GM18870 (cell line): Measurements from ENCODE around the gene SF3B2.
"Not testable (repeated sequence)": the region's sequence is repeated elsewhere in the genome, so short reads cannot be mapped to it uniquely, and the experiment has no call there.

Experiments
- ATAC-seq: cut with Tn5 transposase; IDR thresholded peaks from one replicate; pipeline ENCODE4 v1.9.1; 2021; ENCODE audit warnings: moderate library complexity; ENCODE audit not compliant: unreplicated experiment

The SF3B2 gene

DNA sequence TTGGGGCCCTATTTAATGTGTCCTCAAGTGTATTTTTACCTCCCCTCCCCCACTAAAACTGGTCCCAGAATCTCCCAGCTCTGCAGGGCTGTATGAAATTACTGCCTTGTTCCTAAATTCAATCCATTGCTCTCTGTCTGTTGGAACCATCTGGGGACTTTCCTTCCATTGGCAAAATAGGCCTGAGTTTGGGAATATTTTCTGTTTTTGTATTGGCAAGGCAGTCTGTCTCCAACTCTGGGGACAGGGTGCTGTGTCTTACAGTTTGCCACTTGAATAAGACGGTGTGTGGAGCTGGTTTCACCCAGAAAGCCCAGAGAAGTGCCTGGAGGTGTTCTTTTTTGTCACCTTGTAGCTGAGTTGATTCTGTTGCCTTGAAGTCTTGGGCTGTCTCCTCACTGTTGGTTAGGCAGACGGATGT lies 19.2 kb downstream of the SF3B2 start:
- no peak for ATAC-seq

DNA sequence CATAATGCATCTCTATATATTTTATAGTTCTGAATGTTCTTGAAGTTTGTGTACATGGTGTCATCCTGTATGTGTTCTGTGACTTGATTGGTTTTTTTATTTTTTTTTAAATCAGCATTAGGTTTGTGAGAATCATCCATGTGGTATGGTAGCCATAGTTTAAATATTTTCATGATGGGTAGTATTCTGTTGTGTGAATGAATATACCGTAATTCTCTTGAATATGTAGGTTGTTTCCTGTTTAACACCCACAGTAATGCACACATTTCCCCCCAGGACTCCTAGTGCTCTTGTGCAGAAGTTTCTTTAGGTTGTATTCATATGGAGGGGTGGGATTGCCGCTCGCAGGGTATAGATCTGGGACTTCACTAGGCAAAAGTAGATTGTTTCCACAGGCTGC lies 19.9 kb downstream of the SF3B2 start:
- no peak for ATAC-seq

DNA sequence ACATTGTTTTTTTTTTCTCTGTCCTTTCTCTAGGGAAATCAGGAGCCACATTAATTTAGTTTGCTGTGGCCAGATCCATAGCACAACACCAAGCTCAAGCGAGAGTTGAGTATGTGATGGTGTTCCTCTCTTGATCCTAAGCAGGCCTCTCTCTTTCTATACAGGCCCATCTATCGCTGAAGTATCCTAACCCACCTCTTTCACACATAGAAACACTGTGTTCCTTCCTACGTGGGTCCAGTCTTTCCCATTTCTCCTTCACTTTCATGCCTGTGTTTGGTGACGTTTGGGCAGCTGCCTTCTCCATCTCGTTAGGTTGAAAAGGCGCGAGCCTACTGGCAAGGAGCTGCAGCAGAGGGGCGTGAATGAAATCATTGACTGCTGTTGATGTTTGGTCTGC lies 20.4 kb downstream of the SF3B2 start:
- ATAC-seq: no peak

DNA sequence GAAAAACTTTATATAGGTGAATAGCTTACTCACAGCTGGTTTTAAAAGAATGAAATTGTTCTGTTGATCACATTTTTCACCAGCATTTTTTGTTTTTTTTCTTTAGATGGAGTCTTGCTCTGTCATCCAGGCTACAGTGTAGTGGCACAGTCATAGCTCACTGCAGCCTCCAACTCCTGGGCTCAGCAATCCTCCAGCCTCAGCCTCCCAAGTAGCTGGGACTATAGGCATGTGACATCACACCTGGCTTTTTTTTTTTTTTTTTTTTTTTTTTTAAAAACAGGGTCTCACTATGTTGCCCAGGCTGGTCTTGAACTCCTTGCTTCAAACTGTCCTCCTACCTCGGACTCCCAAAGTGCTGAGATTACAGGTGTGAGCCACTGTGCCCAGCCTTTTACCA lies 21.5 kb downstream of the SF3B2 start:
- ATAC-seq: no peak

DNA sequence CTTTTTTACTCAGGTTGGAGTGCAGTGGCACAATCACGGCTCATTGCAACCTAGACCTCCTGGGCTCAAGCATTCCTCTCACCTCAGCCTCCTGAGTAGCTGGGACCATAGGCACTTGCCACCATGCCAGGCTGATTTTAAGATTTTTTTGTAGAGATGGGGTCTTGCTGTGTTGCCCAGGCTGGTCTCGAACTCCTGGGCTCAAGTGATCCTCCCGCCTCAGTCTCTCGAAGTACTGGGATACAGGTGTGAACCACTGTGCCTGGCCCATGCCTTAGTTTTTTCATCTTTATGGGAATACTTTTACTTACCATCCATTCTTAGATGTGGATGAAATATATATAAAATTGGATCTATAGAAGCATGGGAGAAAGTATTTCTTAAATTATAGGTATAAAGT lies 23.1 kb downstream of the SF3B2 start:
- no peak for ATAC-seq

DNA sequence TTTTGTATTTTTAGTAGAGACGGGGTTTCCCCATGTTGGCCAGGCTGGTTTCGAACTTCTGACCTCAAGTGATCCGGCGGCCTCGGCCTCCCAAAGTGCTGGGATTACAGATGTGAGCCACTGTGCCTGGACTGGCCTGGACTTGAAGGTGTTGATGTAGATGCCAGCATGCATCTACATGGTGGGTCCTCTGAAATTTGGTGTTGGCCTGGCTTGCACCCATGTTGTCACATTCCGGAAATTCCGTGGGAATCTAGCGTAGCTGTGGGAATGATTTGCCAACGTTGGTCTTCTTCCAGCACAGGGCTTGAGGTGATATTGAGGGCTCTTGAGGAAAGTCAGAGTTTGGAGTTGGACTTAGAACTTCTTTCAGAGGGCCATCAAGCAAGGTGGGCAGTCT lies 24.4 kb downstream of the SF3B2 start:
- no peak for ATAC-seq

DNA sequence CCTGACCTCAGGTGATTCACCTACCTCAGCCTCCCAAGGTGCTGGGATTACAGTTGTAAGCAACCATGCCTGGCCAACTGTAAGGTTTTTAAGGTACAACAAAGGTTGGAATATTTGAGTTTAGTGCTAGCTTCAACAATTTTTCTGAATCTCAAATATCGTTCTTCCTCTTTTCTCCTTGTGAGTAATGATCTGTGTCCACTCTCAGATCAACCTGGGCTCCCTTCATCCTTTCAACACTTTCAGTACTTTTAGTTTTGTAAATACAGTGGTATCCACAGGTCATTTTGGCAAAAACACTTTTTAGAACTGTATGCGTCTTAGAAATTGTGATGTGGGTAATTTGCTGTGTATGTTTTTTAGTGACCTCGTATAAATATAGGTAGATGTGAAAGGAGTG lies 25.8 kb downstream of the SF3B2 start:
- ATAC-seq: no peak

DNA sequence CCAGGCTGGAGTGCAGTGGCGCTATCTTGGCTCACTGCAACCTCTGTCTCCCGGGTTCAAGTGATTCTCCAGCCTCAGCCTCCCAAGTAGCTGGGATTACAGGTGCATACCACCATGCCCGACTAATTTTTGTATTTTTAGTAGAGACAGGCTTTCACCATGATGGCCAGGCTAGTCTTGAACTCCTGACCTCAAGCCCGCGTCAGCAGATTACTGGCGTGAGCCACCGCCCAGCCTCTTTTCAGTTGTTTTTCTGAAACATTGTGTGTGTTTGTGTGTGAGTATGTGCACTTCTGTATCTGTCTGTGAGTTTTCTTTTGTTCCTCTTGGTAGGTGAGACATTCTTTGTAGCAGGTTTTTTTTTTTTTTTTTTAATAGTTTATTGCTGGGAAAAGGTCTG lies 26.8 kb downstream of the SF3B2 start:
- ATAC-seq: not testable (repeated sequence)

DNA sequence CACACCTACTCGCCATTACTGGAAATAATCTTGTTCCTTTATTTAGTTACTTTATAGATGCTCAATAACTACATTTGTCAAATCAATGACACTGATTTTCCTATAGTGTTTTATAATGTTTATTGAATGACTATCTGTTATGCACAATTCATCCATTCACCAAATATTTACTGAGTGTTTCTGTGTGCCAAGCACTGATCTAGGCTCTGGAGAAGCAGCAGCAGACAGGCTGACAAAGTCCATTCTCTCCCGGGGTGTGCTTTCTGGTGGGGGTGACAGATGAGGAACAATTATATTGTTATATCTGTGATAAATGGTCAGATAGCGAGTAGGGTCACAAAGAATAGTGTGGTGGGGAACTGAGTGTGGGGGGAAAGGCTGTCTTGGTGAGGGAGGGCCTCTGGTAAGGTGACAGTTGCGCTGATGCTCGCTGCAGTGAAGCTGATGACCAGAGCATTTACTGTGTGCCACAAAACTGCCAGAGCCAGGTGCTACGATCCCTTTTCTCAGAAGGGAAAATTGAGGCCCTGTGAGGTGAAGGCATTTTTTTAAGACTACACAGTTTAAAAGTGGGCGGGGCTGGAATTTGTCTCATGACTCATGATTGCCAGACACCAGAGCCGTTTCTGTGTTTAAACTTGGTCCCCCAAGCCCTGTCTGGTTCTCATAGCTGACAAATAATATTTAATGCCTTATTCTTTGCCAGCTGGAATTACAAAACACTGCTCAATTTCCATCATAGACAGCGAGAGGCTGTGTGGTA lies 28.1 kb downstream of the SF3B2 start:
- no peak for ATAC-seq

DNA sequence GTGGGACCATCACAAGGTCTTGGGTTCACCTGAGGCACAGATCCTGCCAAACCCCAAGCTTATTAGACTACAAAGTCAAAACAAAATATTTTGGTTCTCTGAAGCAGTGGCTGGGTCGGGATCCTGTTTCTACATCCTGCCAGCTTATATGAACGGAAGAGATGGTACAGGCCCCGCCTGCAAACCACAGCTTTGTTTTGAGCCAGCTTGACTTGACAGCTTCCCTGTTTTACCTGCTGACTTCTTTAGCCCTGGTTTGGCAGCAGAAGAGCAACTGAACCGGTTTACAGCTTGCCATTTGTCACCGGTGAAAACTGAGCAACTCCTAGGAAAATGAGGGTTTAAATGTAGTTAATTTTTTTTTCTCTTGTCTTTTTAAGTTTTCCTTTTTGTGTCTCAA lies 29.3 kb downstream of the SF3B2 start:
- peak; percentile 52 for ATAC-seq

DNA sequence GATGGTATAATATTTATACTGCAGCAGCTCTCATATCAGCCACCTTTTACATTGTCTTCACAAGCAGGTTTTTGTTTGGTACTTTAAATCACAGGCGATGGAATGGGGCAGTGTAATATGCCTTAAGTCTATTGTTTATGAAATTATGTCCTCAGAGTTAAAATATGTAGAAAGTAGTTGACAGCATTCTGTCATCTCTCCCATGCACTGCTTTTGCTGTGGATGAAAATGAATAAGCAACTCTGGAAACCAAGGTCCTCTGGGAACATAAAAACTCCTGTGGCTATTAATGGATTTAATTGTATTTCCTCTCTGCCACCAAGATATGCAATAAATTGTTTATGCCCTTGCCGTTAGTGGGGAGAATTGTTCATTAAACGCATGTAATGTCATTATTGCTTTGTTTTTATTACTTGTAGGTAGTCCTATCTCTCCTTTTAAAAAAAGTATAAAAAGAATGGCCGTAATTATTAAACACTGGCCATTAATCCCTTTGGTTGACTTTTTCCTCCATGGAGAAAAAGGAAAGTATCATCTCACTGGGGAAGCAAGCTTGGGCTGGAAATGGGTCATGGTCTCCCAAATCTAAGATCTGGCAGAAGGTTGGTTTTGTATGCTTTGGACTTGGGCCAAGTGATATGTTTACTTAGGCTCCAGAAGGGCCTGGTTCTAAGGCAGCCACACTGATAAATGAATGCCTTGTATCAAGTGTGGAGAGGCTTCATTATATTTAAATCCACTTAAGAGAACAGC lies 31.0 kb downstream of the SF3B2 start:
- no peak for ATAC-seq

DNA sequence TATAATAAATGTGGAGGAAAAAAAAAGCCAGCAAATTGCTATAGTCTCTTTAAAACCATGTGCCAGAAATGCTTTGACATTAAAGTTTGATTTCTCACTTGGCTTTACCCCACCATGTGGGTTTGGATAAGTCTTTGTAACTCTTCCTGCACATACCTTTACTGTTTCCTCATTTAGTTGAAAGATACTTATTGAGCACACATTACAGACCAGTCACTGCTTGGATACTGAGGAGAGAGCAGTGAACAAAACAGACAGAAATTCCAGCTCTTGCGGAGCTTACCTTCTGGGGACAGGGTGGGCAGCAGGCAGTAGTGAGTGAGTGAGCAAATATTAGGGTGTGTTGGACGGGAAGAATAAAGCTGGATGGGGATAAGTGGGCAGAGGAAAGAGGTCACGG lies 31.6 kb downstream of the SF3B2 start:
- ATAC-seq: no peak

DNA sequence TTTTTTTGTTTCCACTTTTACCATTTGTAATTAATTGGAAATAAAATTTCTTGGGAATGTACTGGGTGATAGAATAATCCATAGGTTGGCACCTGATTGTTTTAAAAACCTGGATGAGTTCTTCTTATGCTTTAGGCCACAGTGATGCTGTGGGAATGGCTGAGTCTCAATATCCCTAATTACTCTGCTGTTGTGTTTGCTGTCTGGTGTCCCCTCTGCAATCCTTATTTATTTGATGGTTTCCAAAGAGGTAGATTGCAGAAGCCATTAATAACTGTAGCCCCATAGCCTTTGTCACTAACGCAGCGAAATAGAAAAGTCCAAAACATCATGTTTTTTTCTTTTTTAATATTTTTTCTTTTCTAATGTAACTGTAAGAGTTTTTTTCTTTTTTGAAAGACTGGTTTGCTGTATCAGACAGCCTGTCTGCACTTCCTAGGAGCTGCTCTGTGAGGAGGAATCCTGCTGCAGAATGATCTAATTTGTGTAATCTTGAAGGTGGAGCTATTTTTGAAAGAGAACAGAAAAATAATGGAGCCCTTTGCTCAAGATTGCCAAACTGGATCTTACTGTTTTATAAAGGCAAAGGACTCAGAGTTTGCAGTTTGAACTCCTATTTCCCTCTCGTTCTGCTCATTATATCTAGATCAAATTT lies 32.8 kb downstream of the SF3B2 start:
- ATAC-seq: no peak

DNA sequence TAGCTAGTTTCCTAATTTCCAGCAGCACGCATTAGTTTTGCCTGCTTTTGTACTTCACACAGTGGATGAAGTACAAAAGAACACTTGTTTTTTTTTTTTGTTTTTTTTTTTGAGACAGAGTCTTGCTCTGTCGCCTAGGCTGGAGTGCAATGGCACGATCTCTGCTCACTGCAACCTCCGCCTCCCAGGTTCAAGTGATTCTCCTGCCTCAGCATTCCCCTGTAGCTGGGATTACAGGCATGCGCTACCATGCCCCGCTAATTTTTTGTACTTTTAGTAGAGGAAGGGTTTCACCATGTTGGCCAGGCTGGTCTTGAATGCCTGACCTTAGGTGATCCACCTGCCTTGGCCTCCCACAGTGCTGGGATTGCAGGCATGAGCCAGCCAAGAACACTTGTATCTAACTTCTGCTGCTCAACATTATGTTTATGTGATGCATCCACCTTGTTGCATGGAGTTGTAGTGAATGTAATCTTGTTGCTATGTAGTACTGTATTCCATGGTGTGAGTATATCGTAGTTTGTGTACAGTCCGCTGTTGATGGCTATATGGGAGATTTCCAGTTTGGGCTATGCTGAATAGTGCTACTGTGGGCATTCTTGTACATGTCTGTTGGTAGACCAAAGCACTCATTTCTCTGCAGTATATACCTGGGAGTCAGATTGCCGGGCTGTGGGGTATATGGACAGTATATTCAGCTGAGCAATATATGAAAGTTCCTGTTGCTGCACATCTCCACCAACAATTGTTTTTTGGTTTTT lies 35.2 kb downstream of the SF3B2 start:
- no peak for ATAC-seq

DNA sequence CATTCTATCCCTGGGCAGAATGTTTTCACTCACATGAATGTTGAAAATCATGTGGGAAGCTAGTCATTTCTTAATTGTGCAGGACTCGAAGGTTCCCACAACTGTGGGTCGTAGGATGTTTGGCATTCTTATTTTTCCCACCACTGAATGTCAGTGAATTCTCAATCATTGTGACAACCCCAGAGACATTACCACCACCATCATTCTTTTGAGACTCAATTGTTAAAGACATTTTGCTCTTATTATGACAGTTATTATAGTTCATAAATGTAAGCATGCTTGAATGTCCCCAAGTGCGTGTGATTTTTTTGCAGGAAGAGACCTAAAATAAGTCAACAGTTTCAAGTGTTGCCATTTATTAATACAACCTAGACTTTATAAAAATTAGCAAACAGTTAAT lies 36.9 kb downstream of the SF3B2 start:
- ATAC-seq: no peak

DNA sequence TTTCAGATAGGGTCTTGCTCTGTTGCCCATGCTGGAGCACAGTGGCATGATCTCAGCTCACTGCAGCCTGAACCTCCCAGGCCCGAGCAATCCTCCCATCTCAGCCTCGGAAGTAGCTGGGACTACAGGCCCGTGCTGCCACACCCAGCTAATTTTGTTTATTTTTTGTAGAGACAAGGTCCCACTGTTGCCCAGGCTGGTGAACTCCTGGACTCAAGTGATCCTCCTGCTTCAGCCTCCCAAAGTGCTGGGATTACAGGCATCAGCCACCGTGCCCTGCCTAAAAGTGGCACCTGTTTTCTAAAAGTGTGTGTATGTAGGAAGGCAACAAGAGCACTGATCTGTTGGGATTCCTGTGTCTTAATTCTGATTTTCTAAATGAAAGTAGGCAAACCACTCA lies 38.1 kb downstream of the SF3B2 start:
- no peak for ATAC-seq

DNA sequence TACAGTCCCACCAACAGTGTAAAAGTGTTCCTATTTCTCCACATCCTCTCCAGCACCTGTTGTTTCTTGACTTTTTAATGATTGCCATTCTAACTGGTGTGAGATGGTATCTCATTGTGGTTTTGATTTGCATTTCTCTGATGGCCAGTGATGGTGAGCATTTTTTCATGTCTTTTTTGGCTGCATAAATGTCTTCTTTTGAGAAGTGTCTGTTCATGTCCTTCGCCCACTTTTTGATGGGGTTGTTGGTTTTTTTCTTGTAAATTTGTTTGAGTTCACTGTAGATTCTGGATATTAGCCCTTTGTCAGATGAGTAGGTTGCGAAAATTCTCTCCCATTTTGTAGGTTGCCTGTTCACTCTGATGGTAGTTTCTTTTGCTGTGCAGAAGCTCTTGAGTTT lies 40.0 kb downstream of the SF3B2 start:
- not testable (repeated sequence) for ATAC-seq

DNA sequence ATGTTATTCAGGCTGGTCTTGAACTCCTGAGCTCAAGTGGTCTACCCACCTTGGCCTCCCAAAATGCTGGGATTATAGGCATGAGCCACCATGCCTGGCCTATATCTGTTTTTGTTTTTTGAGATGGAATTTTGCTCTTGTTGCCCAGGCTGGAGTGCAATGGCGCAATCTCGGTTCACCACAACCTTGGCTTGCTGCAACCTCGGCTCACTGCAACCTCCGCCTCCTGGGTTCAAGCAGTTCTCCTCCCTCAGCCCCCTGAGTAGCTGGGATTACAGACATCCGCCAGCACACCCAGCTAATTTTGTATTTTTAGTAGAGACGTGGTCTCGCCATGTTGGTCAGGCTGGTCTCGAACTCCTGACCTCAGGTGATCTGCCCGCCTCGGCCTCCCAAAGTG lies 47.6 kb downstream of the SF3B2 start:
- ATAC-seq: not testable (repeated sequence)

DNA sequence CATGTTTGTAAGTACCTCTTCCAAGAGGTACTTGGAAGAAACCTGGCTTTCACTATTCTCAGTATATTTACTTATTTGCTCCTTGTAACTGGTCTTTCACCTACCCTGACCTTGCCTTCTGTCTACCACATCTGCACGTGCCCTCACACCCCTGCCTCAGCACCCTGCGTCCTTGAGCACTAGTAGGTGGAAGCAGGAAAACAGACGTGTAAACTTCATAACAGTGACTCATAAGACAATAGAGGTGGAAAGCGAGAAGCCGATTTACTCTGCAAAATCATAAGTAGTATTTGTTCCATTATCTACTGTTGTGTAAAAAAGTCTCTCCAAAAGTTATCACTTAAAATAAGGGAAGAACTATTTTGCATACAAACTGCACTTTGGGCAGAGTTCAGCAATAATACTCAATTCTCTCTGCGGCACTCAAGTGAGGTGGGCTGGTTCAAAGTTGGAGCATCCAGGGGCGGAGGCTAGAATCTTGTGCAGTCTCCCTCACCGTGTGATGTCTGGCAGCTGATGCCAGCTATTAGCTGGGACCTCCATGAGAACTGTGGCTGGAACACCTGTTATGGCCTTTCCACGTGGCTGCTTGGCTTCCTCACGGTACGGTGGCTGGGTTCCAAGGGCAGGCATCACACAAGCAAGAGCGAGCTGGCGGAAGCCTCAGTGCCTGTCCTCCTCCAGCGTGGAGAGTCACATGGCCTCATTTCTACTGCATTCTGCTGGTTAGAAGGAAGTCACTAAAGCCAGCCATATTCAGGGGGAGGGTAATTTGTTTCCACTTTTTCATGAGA lies 48.3 kb downstream of the SF3B2 start:
- ATAC-seq: peak; percentile 61

DNA sequence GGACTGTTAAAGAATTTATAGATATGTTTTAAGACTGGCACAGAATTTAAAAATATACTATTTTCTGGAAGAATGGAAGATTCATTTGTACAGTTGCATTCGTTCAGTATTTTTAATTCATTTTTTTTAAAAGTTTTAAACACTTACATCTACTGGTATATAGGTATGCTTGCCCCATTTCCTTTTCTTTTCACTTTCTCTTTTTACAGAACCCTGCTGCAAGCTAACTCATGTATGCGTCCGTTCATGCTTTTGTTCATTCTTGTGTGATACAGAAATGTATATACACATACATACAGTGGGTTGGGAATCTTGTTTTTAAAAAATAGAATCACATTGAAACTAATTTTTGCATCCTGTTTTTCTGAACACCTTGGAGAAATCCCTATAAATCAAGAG lies 48.9 kb downstream of the SF3B2 start:
- no peak for ATAC-seq
